ENCODE results near the gene SRPX2. TPM values are rescaled to one million over a fixed set of nuclear protein-coding genes. Genes with fewer than 3 reads are reported as not detected.
"Not testable (repeated sequence)": the region's sequence is repeated elsewhere in the genome, so short reads cannot be mapped to it uniquely, and the experiment has no call there.

Gene SRPX2
- total RNA-seq, 3 donors from 2014 or later, result not detected

GRCh38 chrX:100698551-100698950, 54.6 kb downstream of the SRPX2 start:
- Mint-ChIP-seq H3K9me3 (no peaks in the 10 kb centered on the region), H3K36me3 (ENCODE audit: insufficient read depth) (no peaks in the 10 kb centered on the region), H3K4me1 (ENCODE audit: low read depth) (no peaks in the 10 kb centered on the region), H3K27me3 (ENCODE audit: low read depth) (peaks cover 10% of the 10 kb centered on the region), H3K4me3 (no peak overlapping the region)
- ATAC-seq, result no peak
- DNase-seq, result no peak

DNA sequence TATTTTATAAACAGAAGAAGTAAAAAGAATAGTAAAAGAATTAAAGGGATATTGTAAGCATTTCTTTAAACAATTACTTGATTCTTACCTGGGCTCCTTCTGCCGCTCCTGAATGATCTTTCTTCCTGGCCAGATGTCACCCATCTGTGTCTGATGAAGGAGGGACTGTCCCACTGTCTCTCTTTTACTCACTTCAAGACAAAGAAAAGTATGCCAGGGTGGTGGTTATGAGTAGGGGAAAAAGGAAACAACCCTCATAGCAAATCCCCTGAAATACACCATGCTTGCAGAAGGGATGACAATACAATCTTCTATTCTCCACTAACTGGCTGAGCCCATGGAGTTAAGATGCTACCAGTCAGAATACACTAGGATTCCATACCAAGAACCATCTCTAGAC, 56.8 kb downstream of the SRPX2 start:
- Mint-ChIP-seq H3K9me3 (no peaks in the 10 kb centered on the region), H3K36me3 (ENCODE audit: insufficient read depth) (no peaks in the 10 kb centered on the region), H3K27me3 (ENCODE audit: low read depth) (peaks cover 6% of the 10 kb centered on the region), H3K4me1 (ENCODE audit: low read depth) (no peaks in the 10 kb centered on the region), H3K4me3 (no peak overlapping the region)
- no peak for ATAC-seq
- no peak for DNase-seq

- no peaks in the 10 kb centered on the region for H3K9me3 Mint-ChIP-seq
- no peaks in the 10 kb centered on the region for H3K4me1 Mint-ChIP-seq (ENCODE audit: low read depth)
- H3K4me3 Mint-ChIP-seq, result no peak overlapping the region
- H3K36me3 Mint-ChIP-seq (ENCODE audit: insufficient read depth), result no peaks in the 10 kb centered on the region
- no peak for DNase-seq
- H3K27me3 Mint-ChIP-seq (ENCODE audit: low read depth), result peaks cover 8% of the 10 kb centered on the region
- ATAC-seq, result no peak
These were observed 60.7 kb downstream of the SRPX2 start for GRCh38 chrX:100704581-100705203.

- ATAC-seq (no peak), DNase-seq (no peak)
- no peaks in the 10 kb centered on the region for H3K4me1 Mint-ChIP-seq (ENCODE audit: low read depth)
- no peaks in the 10 kb centered on the region for H3K36me3 Mint-ChIP-seq (ENCODE audit: insufficient read depth)
- no peaks in the 10 kb centered on the region for H3K9me3 Mint-ChIP-seq
- no peak overlapping the region for H3K4me3 Mint-ChIP-seq
- peaks cover 3% of the 10 kb centered on the region for H3K27me3 Mint-ChIP-seq (ENCODE audit: low read depth)
These were observed 66.8 kb downstream of the SRPX2 start for GRCh38 chrX:100710816-100711215.

DNA sequence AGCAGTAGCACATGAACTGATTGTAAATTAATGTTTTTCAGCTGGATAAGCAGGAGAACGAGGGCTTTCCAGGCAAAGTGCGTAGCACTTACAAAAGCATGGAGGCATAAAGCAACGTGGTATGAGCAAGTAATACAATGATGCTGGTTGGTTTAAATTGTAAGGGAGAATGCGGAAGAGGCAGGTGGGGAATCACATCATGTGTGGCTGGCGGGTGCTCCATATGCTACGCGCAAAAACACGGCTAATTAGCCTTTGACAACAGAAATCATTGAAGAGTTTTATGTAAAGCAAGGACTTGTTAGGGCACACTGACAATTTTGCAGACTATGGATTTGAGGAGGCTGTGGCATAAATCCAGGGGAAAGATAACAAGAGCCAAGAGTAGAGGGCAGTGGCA, 73.4 kb downstream of the SRPX2 start:
- Mint-ChIP-seq H3K27me3 (ENCODE audit: low read depth) (no peaks in the 10 kb centered on the region), H3K9me3 (no peaks in the 10 kb centered on the region)

DNA sequence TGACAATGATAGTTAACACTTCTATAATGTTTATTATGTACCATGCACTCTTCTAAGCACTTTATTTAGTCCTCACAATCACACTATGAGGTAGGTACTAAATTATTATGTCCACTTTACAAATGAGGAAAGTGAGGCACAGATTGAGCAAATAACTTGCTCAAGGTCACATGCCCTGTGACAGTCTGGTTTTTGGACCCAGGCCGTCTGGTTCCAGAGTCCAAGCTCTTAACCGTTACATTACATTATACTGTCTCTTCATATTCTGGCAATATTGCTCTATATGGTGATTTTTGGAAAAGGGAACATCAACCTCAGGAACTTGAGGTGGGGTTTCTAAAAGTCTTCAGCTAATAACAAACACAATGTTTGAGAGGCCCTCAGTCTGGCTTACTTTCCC, 75.1 kb downstream of the SRPX2 start:
- Mint-ChIP-seq H3K4me3 (no peak overlapping the region), H3K36me3 (ENCODE audit: insufficient read depth) (no peaks in the 10 kb centered on the region), H3K4me1 (ENCODE audit: low read depth) (no peaks in the 10 kb centered on the region), H3K9me3 (no peaks in the 10 kb centered on the region), H3K27me3 (ENCODE audit: low read depth) (no peaks in the 10 kb centered on the region)
- ATAC-seq, result no peak
- DNase-seq, result no peak

More for the DNA sequence above, 73.4 kb downstream of the SRPX2 start:
- Mint-ChIP-seq H3K36me3 (ENCODE audit: insufficient read depth) (no peaks in the 10 kb centered on the region), H3K4me1 (ENCODE audit: low read depth) (no peaks in the 10 kb centered on the region), H3K4me3 (no peak overlapping the region)
- no peak for DNase-seq
- ATAC-seq, result no peak

GRCh38 chrX:100720301-100720700, 76.3 kb downstream of the SRPX2 start:
- ATAC-seq (no peak), DNase-seq (no peak)
- Mint-ChIP-seq H3K36me3 (ENCODE audit: insufficient read depth) (no peaks in the 10 kb centered on the region), H3K9me3 (no peaks in the 10 kb centered on the region), H3K27me3 (ENCODE audit: low read depth) (no peaks in the 10 kb centered on the region), H3K4me1 (ENCODE audit: low read depth) (no peaks in the 10 kb centered on the region), H3K4me3 (no peak overlapping the region)

DNA sequence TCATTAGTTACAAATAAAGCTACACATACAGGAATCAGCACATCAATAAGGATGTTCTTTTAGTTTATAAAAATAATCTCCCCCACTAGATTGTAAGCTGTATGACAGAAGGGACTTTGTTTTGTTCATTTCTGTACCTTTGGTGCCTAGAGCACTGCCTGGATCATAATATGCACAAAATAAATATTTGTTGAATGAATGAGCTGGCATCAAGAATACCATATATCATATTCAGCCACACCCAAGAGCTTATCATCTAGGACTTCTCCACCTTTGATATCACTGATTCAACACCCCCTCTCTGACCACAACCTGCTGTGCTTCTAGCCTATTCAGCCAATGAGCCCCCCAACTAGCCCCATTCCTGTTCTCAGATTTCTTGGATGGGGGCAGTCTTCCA, 77.3 kb downstream of the SRPX2 start:
- H3K36me3 Mint-ChIP-seq (ENCODE audit: insufficient read depth), result no peaks in the 10 kb centered on the region
- H3K27me3 Mint-ChIP-seq (ENCODE audit: low read depth), result peaks cover 2% of the 10 kb centered on the region
- no peak overlapping the region for H3K4me3 Mint-ChIP-seq
- H3K4me1 Mint-ChIP-seq (ENCODE audit: low read depth), result no peaks in the 10 kb centered on the region
- ATAC-seq, result no peak
- H3K9me3 Mint-ChIP-seq, result no peaks in the 10 kb centered on the region
- DNase-seq, result no peak

DNA sequence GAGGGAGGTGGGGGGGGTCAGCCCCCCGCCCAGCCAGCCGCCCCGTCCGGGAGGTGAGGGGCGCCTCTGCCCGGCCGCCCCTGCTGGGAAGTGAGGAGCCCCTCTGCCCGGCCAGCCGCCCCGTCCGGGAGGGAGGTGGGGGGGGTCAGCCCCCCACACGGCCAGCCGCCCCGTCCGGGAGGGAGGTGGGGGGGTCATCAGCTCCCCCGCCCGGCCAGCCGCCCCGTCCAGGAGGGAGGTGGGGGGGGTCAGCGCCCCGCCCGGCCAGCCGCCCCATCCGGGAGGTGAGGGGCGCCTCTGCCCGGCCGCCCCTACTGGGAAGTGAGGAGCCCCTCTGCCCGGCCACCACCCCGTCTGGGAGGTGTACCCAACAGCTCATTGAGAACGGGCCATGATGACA, 80.0 kb downstream of the SRPX2 start:
- H3K36me3 Mint-ChIP-seq (ENCODE audit: insufficient read depth); H3K4me3 Mint-ChIP-seq; ATAC-seq; H3K4me1 Mint-ChIP-seq (ENCODE audit: low read depth); DNase-seq; H3K27me3 Mint-ChIP-seq (ENCODE audit: low read depth); H3K9me3 Mint-ChIP-seq: not testable (repeated sequence)

Other genes with a start within 250 kb of the SRPX2 start
- not detected for gene PCDH19, start 233.9 kb upstream of the SRPX2 start, total RNA-seq
- gene TNMD, start 59.3 kb upstream of the SRPX2 start, total RNA-seq, result not detected
- 1 to 10 TPM; 1.7 to 2.2 (median 2.0) TPM for gene TSPAN6, start 7.4 kb upstream of the SRPX2 start, total RNA-seq
- gene SYTL4, start 87.9 kb downstream of the SRPX2 start, total RNA-seq, result under 1 TPM; 0.08 to 0.13 (median 0.11) TPM
- gene CSTF2, start 176.2 kb downstream of the SRPX2 start, total RNA-seq, result 10 to 100 TPM; 79.5 to 86.6 (median 84.1) TPM
- not detected for gene NOX1, start 230.2 kb downstream of the SRPX2 start, total RNA-seq

Measured in activated T-cell treated with anti-CD3 and anti-CD28 coated beads, Interleukin-2, amount 50 U/mL, for 4 hours (primary cell).